ENCODE data around the gene SIRT7.

- TF ChIP-seq CTCF (IDR thresholded peaks at IDR 0.05; ENCODE audit: insufficient read depth, low read length) (no peak), POLR2AphosphoS5 (IDR thresholded peaks at IDR 0.05; ENCODE audit: low read depth) (no peak; the same call in 1 of the 2 replicates), GABPA (IDR thresholded peaks at IDR 0.05; ENCODE audit: low read depth) (no peak), REST (IDR thresholded peaks at IDR 0.05; ENCODE audit: insufficient replicate concordance, low read depth) (no peak), SPI1 (IDR thresholded peaks at IDR 0.05; ENCODE audit: borderline replicate concordance, low read depth) (no peak)
Measured at GRCh38 chr17:81863833-81864768, 53.9 kb downstream of the SIRT7 start.

Data from HL-60 (cell line).